NCI-H1092 (cell line): ENCODE measurements around the gene PHPT1.

Source experiments
- DNase-seq: peaks from one replicate; lab custom pipeline; 2025; lab: John Stamatoyannopoulos, UW

PHPT1 gene

GRCh38 chr9:136848393-136849037, 694 bp upstream of the PHPT1 start:
- DNase-seq = peak; percentile 51

- DNase-seq = no peak
Observed at GRCh38 chr9:136849960-136850865, 1.0 kb downstream of the PHPT1 start.

GRCh38 chr9:136850866-136851775, 1.9 kb downstream of the PHPT1 start:
- no peak for DNase-seq

- no peak for DNase-seq
Observed at GRCh38 chr9:136851941-136852663, 2.9 kb downstream of the PHPT1 start, which contains the start of gene MAMDC4. MAMDC4 (plus strand) TSS chr9:136852346; CDS start chr9:136852417, 71 bp downstream.

- no peak for DNase-seq
Observed at GRCh38 chr9:136852664-136853595, 3.7 kb downstream of the PHPT1 start.

GRCh38 chr9:136853596-136854112, 4.4 kb downstream of the PHPT1 start:
- DNase-seq = no peak

- DNase-seq = no peak
Observed at GRCh38 chr9:136854113-136854841, 5.1 kb downstream of the PHPT1 start.

- no peak for DNase-seq
Observed at GRCh38 chr9:136854842-136855460, 5.7 kb downstream of the PHPT1 start.

- DNase-seq = no peak
Observed at GRCh38 chr9:136855461-136856078, 6.4 kb downstream of the PHPT1 start.

- no peak for DNase-seq
Observed at GRCh38 chr9:136856079-136856476, 6.9 kb downstream of the PHPT1 start.

- DNase-seq = no peak
Observed at GRCh38 chr9:136856541-136857141, 7.4 kb downstream of the PHPT1 start.

GRCh38 chr9:136857166-136857565, 8.0 kb downstream of the PHPT1 start:
- no peak for DNase-seq

GRCh38 chr9:136857581-136858412, 8.6 kb downstream of the PHPT1 start:
- no peak for DNase-seq

GRCh38 chr9:136858452-136858843, 9.2 kb downstream of the PHPT1 start:
- DNase-seq = no peak

- no peak for DNase-seq
Observed at GRCh38 chr9:136858844-136859757, 9.9 kb downstream of the PHPT1 start.

GRCh38 chr9:136860529-136860928, 11.3 kb downstream of the PHPT1 start:
- no peak for DNase-seq
